Esophagus muscularis mucosa (tissue), 3 donors: ENCODE data around the gene GADD45GIP1.

Experiments used
- CTCF ChIP-seq, 3 experiments: fragments of 200-600 bp in 2 of 3; fragments of 450-650 bp in 1 of 3; sonication (generic) in 2 of 3; IDR thresholded peaks; one replicate each; pipeline ENCODE4 v1.5.1; 2017 to 2019; ENCODE audit warnings: antibody characterized with exemption in 3 of 3, mild to moderate bottlenecking in 2 of 3, moderate library complexity in 1 of 3
- POLR2A ChIP-seq: fragments of 450-650 bp; IDR thresholded peaks from one replicate; pipeline ENCODE4 v1.6.1; 2017; ENCODE audit warnings: antibody characterized with exemption, moderate library complexity, mild to moderate bottlenecking, low read depth

GRCh38 chr19:12940897-12941296 lies 16.1 kb downstream of the GADD45GIP1 start:
- TF ChIP-seq CTCF (IDR thresholded peaks at IDR 0.05) (no peak), POLR2A (no peak)
